C4-2B (cell line): ENCODE measurements around the gene TMEM82.

ENCODE experiments used
- ZFX ChIP-seq: fragments of 450-650 bp; IDR thresholded peaks from 2 replicates; pipeline ENCODE4 v1.6.1; 2017
- TF ChIP-seq, protein P1 (sequence below): fragments of 450-650 bp; conservative IDR thresholded peaks from 2 replicates; pipeline ENCODE4 v1.5.1; 2017; ENCODE audit warnings: mild to moderate bottlenecking

- TF ChIP-seq, protein P1, sequence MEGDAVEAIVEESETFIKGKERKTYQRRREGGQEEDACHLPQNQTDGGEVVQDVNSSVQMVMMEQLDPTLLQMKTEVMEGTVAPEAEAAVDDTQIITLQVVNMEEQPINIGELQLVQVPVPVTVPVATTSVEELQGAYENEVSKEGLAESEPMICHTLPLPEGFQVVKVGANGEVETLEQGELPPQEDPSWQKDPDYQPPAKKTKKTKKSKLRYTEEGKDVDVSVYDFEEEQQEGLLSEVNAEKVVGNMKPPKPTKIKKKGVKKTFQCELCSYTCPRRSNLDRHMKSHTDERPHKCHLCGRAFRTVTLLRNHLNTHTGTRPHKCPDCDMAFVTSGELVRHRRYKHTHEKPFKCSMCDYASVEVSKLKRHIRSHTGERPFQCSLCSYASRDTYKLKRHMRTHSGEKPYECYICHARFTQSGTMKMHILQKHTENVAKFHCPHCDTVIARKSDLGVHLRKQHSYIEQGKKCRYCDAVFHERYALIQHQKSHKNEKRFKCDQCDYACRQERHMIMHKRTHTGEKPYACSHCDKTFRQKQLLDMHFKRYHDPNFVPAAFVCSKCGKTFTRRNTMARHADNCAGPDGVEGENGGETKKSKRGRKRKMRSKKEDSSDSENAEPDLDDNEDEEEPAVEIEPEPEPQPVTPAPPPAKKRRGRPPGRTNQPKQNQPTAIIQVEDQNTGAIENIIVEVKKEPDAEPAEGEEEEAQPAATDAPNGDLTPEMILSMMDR: no peak
- TF ChIP-seq ZFX: no peak
These were observed 8.0 kb upstream of the TMEM82 start for GRCh38 chr1:15734296-15734695.
